Activated T-helper 1 cell treated with anti-CD3 and anti-CD28 coated beads, Interleukin-12 subunit alpha, Interleukin-12 subunit beta, Interleukin-2, Interleukin-4 antibody, amounts not matched to agents 30 ng/mL and 10 ng/mL and 1 ng/mL, durations not matched to agents 14 hours and 24 hours and 36 hours (primary cell): ENCODE data around the gene PAGE2B. TPM values are rescaled to one million over a fixed set of nuclear protein-coding genes. Genes with fewer than 3 reads are reported as not detected.
"Not testable (repeated sequence)": the region's sequence is repeated elsewhere in the genome, so short reads cannot be mapped to it uniquely, and the experiment has no call there.

Experiments used
- DNase-seq: peaks from one replicate; pipeline ENCODE4 v3.0.0; 2021; ENCODE audit warnings: low spot score
- H3K27ac Mint-ChIP-seq: one replicate; pipeline ENCODE4 v1.8.0; 2021; ENCODE audit warnings: mild to moderate bottlenecking, mixed read lengths
- H3K27me3 Mint-ChIP-seq: one replicate; pipeline ENCODE4 v1.8.0; 2022; ENCODE audit warnings: mild to moderate bottlenecking, moderate library complexity, mixed read lengths; ENCODE audit not compliant: insufficient read depth
- H3K36me3 Mint-ChIP-seq: one replicate; pipeline ENCODE4 v1.8.0; 2021; ENCODE audit warnings: low read depth, mixed read lengths
- H3K4me1 Mint-ChIP-seq: one replicate; pipeline ENCODE4 v1.8.0; 2021; ENCODE audit warnings: low read depth, mixed read lengths
- H3K4me3 Mint-ChIP-seq: one replicate; pipeline ENCODE4 v1.8.0; 2021; ENCODE audit warnings: mild to moderate bottlenecking, moderate library complexity, mixed read lengths
- H3K9me3 Mint-ChIP-seq: one replicate; pipeline ENCODE4 v1.8.0; 2021; ENCODE audit warnings: mixed read lengths
- intact Hi-C: fragments of 100-400 bp; cut with micrococcal nuclease; formaldehyde crosslinking; loops from one replicate; pipeline ENCODE4 v1.15.1; 2024
- total RNA-seq: library from RNA; stranded (reverse); gene quantifications from 2 replicates; pipeline ENCODE4 v1.2.3, GENCODE V29; 2022

Gene PAGE2B
- total RNA-seq, 1 donor from 2014 or later = not detected

DNA sequence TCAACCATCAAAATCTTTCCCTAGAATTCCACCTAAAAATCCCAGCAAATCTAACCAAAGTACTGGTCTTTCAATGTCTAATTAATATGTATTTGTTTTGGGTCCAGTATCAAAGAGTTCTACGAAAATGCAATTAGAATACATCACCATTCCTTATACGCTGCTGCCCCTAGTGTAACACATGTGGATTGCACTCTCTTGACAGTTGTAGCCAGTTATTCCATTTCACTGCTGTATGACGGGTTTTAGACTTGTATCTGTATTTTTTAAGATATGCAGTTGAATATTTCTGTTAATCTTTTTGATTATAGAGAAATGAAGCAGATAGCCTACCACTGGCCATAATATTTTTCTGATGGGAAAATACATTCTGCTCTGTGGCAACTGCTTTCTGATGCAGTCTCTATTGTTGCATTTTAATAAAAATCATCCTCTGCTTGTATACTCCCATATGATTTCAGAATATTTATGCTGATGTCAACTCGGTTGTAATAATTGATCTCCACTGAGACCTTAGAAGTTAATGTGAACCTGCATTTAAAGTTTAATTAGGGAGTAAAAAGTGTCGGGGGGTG lies 17.1 kb upstream of the PAGE2B start:
- intact Hi-C loops = loop anchor here (1.0 to 10.0 kb wide), 7 partner anchors 59 to 1740 kb away; partner anchors contain the start of gene PHF8
- Mint-ChIP-seq H3K4me3 (peak overlapping the region; percentile 58), H3K27ac (no peak overlapping the region), H3K9me3 (no peaks in the 10 kb centered on the region), H3K36me3 (no peaks in the 10 kb centered on the region), H3K27me3 (peaks cover under 1% of the 10 kb centered on the region), H3K4me1 (peaks cover 12% of the 10 kb centered on the region)
- peak; percentile 0 for DNase-seq

DNA sequence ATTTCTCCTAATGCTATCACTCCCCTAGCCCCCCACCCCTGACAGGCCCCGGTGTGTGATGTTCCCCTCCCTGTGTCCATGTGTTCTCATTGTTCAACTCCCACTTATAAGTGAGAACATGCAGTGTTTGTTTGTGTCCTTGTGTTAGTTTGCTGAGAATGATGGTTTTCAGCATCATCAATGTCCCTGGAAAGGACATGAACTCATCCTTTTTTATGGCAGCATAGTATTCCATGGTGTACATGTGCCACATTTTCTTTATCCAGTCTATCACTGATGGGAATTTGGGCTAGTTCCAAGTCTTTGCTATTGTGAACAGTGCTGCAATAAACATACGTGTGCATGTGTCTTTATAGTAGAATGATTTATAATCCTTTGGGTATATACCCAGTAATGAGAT lies 7.7 kb upstream of the PAGE2B start:
- H3K27ac Mint-ChIP-seq, H3K4me1 Mint-ChIP-seq, DNase-seq, H3K27me3 Mint-ChIP-seq, H3K4me3 Mint-ChIP-seq, H3K9me3 Mint-ChIP-seq, H3K36me3 Mint-ChIP-seq, intact Hi-C loops: not testable (repeated sequence)

DNA sequence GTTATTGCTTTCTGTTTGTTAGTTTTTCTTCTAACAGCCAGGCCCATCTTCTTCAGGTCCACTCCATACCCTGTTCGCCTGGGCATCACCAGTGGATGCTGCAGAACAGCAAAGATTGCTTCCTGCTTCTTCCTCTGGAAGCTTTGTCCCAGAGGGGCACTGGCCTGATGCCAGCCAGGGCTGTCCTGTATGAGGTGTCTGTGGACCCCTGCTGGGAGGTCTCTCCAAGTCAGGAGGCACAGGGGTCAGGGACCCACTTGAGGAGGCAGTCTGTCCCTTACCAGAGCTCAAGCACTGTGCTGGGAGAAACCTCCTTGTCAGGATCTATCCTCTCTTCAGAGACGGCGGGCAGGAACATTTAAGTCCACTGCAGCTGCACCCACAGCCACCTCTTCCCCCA lies 2.5 kb upstream of the PAGE2B start:
- no peaks in the 10 kb centered on the region for H3K36me3 Mint-ChIP-seq
- H3K4me1 Mint-ChIP-seq = no peaks in the 10 kb centered on the region
- intact Hi-C loops = no loop called here
- no peaks in the 10 kb centered on the region for H3K9me3 Mint-ChIP-seq
- DNase-seq = no peak
- H3K27me3 Mint-ChIP-seq = no peaks in the 10 kb centered on the region
- H3K27ac Mint-ChIP-seq = no peak overlapping the region
- no peak overlapping the region for H3K4me3 Mint-ChIP-seq

DNA sequence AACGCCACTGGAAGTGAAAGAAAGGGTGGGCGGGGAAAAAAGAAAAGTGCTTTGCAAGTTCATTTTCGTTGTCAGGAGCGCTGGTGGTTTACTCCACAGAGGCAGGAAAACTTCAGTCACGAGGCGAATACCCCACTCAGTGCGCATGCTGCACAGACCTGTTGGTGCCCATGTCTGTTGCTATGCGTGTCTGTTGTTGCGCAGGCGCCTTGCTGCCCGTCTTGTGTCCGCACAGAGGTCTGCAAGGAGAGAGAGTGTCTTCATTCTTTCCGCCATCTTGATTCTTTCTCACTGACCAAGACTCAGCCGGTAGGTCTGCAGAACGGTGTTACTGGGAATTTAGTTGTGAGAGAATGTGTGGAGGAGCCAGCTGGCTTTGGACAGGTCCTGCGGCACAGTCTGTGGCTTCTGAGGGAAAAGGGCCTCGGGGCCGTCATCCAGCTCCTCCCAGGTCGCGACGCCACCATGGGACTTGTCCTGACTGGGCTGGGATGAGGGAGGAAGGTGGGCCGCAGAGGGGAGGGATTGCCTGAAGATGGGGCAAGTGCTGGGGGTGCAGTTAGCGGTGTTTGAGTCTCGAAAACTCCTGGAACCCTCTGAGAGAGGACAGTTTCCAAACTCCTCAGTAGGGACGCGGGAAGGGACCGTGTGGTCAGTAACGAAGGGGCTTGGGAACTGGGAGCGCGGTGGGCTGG lies 14.1 kb downstream of the PAGE2B start, which contains the start of gene PAGE2:
Gene PAGE2 (plus strand): TSS at position 224 of the 695 bp plus-strand sequence. CDS start 1,003 bp downstream, outside the sequence.
- Mint-ChIP-seq H3K27ac (no peak within 1 kb of the TSS), H3K36me3 (no peaks in the 10 kb centered on the region), H3K9me3 (no peaks in the 10 kb centered on the region), H3K4me1 (no peaks in the 10 kb centered on the region), H3K4me3 (no peak within 1 kb of the TSS), H3K27me3 (peaks cover 1% of the 10 kb centered on the region)
- intact Hi-C loops = no loop called here
- no peak for DNase-seq

DNA sequence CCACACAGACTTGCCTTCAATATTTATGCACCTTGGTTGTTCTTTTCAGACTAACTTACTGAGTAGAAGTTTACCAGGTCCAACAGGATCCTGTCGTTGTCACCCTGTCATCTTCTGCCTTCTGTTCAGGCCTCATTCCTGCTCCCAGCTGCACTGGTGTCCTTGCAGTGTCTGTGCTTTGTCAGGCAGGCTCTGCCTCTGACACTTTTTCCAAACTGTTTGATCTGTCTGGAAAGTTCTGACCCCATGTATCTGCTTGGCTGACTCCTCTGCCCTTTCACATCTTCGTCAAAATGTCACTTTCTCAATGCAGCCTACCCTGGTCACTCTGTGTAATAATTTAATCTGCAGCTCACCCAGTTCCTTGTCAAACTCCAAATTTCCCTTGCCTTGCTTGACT lies 23.9 kb downstream of the PAGE2B start:
- Mint-ChIP-seq H3K27me3 (no peaks in the 10 kb centered on the region), H3K9me3 (no peaks in the 10 kb centered on the region), H3K4me3 (no peak overlapping the region), H3K4me1 (no peaks in the 10 kb centered on the region), H3K27ac (no peak overlapping the region), H3K36me3 (no peaks in the 10 kb centered on the region)
- intact Hi-C loops = no loop called here
- no peak for DNase-seq

DNA sequence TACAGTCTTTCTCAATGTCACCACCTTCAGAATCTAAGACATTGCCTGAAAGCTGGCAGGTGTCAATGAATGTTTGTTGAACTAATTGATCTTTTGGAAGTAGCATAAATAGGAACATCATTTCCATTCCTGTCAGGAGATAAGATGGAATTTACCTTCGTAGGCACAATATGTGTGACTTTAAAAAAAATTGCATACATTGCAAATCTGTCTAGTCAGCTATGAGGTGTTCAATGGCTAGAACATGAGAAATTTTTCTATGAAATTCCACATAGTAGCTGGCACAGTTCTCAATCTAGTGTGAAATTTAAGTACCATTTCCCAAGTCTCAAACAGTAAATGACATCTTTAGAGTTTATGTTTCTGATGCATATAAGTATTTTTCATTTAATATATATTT lies 24.3 kb downstream of the PAGE2B start:
- intact Hi-C loops = no loop called here
- H3K36me3 Mint-ChIP-seq = no peaks in the 10 kb centered on the region
- H3K4me1 Mint-ChIP-seq = no peaks in the 10 kb centered on the region
- H3K9me3 Mint-ChIP-seq = no peaks in the 10 kb centered on the region
- no peak overlapping the region for H3K27ac Mint-ChIP-seq
- no peak overlapping the region for H3K4me3 Mint-ChIP-seq
- DNase-seq = no peak
- no peaks in the 10 kb centered on the region for H3K27me3 Mint-ChIP-seq

DNA sequence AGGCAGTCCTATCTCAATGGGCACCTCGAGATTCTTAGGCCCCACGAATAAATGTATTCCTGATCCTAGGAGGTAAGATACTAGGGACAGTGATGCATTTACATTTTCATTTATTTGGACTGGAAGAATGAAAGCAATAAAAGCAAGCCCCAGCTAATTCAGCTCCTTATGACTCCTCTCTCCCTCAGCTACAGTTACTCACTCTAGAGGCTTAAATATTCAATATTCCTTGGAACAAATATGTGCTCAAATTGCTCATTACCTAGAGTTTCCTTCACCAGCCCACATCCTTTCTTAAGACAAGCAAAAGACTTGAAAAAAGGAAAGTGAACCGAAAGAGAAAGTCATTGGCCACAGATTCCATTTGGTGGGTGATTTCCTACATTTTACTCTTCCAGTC lies 27.9 kb downstream of the PAGE2B start:
- intact Hi-C loops = no loop called here
- no peaks in the 10 kb centered on the region for H3K36me3 Mint-ChIP-seq
- DNase-seq = no peak
- H3K9me3 Mint-ChIP-seq = no peaks in the 10 kb centered on the region
- no peak overlapping the region for H3K4me3 Mint-ChIP-seq
- H3K27me3 Mint-ChIP-seq = no peaks in the 10 kb centered on the region
- no peaks in the 10 kb centered on the region for H3K4me1 Mint-ChIP-seq
- no peak overlapping the region for H3K27ac Mint-ChIP-seq

DNA sequence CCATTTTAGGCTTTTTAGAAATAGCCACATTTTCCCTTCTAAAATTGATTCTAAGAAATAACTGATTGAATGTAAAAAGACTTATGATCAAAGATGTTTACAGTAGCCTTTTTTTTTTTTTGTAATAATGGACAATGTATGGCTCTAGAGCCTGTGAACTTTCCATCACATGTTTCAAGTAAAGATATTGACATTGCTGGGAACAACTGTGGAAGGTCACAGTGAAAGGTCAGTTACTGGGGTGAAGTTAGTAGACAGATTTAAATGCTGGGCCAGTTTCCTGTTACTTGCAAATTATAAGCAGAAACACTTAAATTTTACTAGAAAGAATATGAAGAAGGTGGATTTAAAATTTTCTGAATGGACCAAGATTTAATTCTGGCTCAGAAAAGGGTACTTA lies 32.4 kb downstream of the PAGE2B start:
- Mint-ChIP-seq H3K27ac (no peak overlapping the region), H3K9me3 (no peaks in the 10 kb centered on the region), H3K4me1 (no peaks in the 10 kb centered on the region), H3K4me3 (no peak overlapping the region), H3K36me3 (no peaks in the 10 kb centered on the region), H3K27me3 (no peaks in the 10 kb centered on the region)
- DNase-seq = no peak
- intact Hi-C loops = no loop called here

DNA sequence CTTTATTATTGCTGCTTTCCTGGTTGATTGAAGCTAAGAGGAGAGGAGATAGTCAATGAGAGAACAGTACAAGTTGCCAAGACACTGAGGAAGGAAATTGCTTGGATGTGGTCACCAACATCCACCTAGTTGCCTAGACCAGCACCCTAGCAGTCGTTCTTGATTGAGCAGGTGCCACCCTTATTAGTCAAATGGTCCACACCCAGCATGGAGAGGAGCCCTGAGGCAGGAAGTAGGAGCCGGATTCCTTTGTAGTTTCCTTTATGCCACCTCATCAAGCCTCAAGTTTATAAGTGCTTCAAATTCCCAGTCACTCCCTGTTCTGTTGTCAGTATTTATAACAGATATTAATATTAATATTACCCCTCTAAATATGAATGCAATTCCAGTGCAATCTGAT lies 33.1 kb downstream of the PAGE2B start:
- Mint-ChIP-seq H3K9me3 (no peaks in the 10 kb centered on the region), H3K4me3 (no peak overlapping the region), H3K27me3 (no peaks in the 10 kb centered on the region), H3K4me1 (no peaks in the 10 kb centered on the region), H3K27ac (no peak overlapping the region), H3K36me3 (no peaks in the 10 kb centered on the region)
- no peak for DNase-seq
- intact Hi-C loops = no loop called here

DNA sequence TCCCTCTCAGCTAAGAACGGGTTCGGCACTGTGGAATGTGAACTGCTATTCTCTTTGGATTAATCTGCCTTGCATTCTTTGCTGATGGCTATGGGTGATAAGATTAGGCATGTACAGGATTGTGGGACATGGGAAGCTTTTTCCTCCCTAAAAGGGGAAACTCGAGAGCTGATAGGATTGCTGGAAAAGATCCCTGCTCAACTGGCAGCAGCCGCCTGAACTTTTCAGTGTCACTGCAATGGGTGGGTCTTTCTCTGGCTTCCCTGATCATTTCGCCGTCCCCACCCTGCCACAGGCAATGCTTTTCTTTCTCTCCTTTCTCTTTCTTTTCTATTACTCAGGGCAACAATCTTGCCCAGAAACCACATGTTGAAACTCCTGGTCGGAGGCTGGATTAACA lies 34.5 kb downstream of the PAGE2B start:
- Mint-ChIP-seq H3K36me3 (no peaks in the 10 kb centered on the region), H3K27ac (no peak overlapping the region), H3K4me1 (no peaks in the 10 kb centered on the region), H3K27me3 (no peaks in the 10 kb centered on the region), H3K9me3 (no peaks in the 10 kb centered on the region), H3K4me3 (no peak overlapping the region)
- intact Hi-C loops = no loop called here
- no peak for DNase-seq

DNA sequence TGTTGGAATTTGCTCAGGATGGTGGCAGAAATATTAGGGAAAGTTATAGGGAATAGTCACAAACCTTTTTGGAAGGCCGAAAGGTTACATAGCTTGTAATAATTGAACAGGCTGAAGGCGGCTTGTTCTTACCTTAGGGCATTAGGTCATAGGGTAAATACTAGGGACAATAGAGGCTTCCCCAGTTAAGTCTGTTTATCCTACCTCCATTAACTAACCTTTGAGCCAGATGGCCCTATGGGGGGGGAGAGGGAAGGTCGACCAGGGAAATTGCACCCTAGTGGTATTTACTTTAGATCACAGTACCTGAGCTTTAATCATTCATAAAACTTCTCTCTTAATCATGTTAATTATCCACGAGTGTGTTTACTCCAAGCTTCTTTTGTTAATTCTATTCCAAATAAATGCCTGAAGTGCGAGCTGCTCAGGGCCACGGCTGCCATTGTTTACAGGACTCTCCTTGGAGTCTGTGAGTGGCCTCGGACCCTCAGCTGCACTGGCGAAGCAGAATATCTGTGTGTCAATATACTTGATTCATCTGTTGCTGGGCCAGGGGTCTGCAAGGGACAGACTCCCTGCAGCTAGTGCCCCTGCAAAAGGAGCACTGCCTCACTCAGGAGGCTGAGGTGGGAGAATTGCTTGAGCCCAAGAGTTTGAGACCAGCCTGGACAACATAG lies 36.9 kb downstream of the PAGE2B start:
- no peaks in the 10 kb centered on the region for H3K4me1 Mint-ChIP-seq
- DNase-seq = no peak
- H3K36me3 Mint-ChIP-seq = no peaks in the 10 kb centered on the region
- intact Hi-C loops = no loop called here
- no peaks in the 10 kb centered on the region for H3K27me3 Mint-ChIP-seq
- no peak overlapping the region for H3K27ac Mint-ChIP-seq
- H3K4me3 Mint-ChIP-seq = no peak overlapping the region
- no peaks in the 10 kb centered on the region for H3K9me3 Mint-ChIP-seq

DNA sequence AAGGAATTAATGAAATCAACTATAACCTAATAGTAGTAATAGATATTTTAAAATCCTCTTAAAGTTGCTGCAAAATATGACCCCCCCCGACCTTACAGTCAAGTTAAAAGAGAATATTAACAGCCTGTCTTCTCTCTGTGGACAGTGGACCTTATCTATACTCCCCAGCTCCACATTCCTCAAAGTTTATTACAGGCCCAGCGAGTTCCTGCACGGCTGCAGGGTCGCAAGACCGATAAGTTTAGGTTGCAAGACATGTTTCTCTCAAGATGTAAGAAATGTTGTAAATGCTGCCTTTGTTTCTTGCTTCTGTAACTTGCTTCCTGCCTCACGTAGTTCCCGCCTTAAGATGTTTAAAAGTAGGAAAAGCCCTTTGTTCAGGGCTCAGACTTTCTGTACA lies 41.8 kb downstream of the PAGE2B start:
- intact Hi-C loops, DNase-seq, H3K27me3 Mint-ChIP-seq, H3K36me3 Mint-ChIP-seq, H3K9me3 Mint-ChIP-seq, H3K4me3 Mint-ChIP-seq, H3K27ac Mint-ChIP-seq: not testable (repeated sequence)
- H3K4me1 Mint-ChIP-seq = peaks cover 20% of the 10 kb centered on the region

DNA sequence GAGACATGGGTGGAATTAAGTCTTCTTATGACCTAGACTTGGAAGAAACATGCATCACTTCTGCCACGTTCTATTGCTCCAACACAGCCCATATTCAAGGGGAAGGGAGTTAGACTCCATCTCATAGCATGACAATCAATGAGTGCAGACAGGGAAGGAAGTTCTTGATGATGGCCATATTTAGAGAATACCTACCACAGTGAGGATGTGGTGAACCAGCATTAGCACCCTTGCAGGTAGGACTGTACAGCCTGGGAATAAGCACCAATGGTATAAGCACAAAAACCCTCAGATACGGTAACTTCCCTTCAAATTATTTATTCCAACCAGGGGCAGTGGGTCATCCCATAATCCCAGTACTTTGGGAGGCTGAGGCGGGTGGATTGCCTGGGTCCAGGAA lies 43.7 kb downstream of the PAGE2B start:
- no peaks in the 10 kb centered on the region for H3K36me3 Mint-ChIP-seq
- intact Hi-C loops = no loop called here
- H3K4me1 Mint-ChIP-seq = peaks cover 20% of the 10 kb centered on the region
- H3K27me3 Mint-ChIP-seq = no peaks in the 10 kb centered on the region
- no peak overlapping the region for H3K27ac Mint-ChIP-seq
- DNase-seq = no peak
- no peaks in the 10 kb centered on the region for H3K9me3 Mint-ChIP-seq
- H3K4me3 Mint-ChIP-seq = no peak overlapping the region
